Measurements from ENCODE around the gene ATP11B.

DNA sequence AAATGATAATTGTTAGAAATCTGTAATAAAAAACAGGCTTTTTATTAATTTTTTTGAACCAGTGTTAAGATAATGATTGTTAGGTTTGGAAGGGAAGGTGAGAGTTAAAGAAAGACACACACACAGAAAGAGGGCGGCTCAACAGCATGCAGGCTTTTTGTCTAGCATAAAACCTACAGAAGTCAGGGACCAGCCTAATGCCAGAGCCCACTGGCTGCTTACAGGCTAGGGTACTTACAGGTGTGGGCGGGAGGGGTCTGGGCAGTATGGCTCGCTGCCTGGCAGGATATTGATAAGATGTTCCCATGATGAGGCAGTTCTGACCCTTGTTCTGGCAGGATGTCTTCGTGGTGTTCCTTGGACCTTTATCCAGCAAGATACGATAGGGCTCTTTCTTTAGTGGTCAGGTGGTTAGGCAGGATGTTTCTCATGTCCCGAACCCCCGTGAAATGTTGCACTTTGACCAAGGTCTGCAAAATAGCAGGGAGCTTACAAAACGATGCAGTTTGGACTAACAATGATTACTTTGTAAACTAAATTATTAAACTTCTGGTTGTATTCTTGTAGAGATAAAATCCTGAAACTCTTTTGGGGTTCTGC is 102.3 kb downstream of the ATP11B start:
- TF ChIP-seq KLF10 (tag by site-specific recombination; IDR thresholded peaks at IDR 0.05) (no peak), ZNF747 (tag by site-specific recombination; IDR thresholded peaks at IDR 0.05) (no peak)
- TF ChIP-seq, protein P1, sequence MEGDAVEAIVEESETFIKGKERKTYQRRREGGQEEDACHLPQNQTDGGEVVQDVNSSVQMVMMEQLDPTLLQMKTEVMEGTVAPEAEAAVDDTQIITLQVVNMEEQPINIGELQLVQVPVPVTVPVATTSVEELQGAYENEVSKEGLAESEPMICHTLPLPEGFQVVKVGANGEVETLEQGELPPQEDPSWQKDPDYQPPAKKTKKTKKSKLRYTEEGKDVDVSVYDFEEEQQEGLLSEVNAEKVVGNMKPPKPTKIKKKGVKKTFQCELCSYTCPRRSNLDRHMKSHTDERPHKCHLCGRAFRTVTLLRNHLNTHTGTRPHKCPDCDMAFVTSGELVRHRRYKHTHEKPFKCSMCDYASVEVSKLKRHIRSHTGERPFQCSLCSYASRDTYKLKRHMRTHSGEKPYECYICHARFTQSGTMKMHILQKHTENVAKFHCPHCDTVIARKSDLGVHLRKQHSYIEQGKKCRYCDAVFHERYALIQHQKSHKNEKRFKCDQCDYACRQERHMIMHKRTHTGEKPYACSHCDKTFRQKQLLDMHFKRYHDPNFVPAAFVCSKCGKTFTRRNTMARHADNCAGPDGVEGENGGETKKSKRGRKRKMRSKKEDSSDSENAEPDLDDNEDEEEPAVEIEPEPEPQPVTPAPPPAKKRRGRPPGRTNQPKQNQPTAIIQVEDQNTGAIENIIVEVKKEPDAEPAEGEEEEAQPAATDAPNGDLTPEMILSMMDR (tag by site-specific recombination; IDR thresholded peaks at IDR 0.05), result no peak

All from HEK293 (cell line).